Measurements from ENCODE around the gene ARTN.

Gene ARTN

DNA sequence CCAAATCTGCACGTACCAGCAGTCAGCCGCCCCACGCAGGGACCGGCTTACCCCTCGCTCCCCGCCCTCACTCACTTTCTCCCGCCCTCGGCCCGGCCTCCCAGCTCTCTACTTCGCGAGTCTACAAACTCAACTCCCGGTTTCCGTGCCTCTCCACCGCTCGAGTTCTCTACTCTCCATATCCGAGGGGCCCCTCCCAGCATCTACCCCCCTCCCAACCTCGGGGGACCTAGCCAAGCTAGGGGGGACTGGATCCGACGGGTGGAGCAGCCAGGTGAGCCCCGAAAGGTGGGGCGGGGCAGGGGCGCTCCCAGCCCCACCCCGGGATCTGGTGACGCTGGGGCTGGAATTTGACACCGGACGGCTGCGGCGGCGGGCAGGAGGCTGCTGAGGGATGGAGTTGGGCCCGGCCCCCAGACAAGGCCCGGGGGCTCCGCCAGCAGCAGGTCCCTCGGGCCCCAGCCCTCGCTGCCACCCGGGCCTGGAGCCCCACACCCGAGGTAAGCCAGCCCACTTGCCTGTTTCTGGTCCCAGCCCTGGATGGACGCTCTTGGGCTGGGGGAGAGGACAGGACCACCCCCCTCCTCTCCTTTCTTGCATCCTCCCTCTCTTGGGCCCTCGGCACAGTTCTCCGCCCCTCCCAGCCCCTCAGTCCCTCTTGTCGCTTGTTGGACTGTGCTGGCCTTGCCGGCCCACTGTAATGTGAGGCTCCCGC, at the start of gene ARTN:
Gene ARTN, plus strand, starts transcription at position 416 of the 715 bp plus-strand sequence. CDS start 1,856 bp downstream, outside the sequence.
- no peak for DNase-seq

DNA sequence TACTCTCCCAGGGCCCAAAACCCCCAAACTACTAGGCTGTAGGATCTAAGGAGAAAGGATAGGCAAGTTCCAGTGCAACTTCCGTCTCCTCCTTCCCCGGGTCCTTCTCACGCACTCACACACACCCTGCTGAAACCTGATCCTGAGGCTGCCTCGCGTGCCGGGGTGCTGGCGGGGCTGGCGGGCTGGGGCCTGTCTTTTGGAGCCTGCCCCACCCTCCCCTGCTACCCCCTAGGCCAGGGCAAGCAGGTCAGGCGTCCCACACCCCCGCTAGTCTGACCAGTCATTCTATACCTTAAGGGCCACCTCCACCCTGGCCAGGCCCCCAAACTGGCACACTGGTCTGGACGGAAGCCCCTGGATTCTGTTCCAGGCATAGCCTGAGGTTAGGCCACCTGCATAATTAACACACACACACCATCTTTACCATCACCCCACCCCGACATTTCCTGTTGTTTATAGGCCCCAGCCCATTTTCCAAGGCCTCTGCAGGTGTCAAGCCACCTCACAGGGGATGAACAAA, 48.3 kb upstream of the ARTN start:
- no peak for DNase-seq

- no peak for DNase-seq
Observed at GRCh38 chr1:43887748-43888147, 45.9 kb upstream of the ARTN start.

- DNase-seq = no peak
Observed at GRCh38 chr1:43890815-43891214, 42.8 kb upstream of the ARTN start.

- DNase-seq = no peak
Observed at GRCh38 chr1:43893006-43893405, 40.6 kb upstream of the ARTN start.

DNA sequence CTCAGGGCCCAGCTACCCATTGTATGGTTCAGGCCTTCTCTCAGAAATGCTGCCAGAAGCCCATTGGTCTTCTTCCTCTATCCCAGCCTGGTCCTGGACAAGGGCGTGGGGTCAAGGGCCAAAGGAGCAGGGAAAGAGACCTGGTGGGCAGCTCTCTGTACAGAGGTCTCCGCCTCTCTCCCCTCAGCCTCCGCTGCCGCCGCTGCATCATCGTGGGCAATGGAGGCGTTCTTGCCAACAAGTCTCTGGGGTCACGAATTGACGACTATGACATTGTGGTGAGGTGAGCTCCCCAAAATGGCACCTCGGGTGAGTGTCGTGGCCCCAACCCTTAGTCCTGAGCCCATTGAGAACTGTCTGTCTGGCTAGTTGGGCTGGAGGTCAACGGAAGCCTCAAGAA, 34.6 kb upstream of the ARTN start:
- no peak for DNase-seq

DNA sequence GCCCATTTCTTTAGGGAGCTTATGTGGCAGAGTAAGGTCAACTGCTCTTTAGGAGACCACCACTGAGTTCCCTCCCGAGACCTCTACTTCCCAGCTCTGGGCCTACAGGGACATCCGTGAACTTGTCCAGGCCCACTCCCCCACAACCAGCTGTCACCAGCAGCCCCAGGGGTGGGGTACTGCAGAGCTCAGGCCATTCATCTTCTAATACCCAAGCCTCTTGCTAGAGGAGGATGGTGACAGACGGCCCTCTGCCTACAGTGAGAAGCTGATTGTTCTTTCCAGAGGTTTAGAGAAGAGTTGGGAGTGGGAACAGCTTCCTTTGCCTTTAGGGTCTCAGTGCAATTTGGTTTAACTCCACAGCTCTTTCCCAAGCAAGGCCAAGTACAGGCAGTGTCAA, 33.2 kb upstream of the ARTN start:
- no peak for DNase-seq

GRCh38 chr1:43901196-43901961, 32.2 kb upstream of the ARTN start:
- no peak for DNase-seq

DNA sequence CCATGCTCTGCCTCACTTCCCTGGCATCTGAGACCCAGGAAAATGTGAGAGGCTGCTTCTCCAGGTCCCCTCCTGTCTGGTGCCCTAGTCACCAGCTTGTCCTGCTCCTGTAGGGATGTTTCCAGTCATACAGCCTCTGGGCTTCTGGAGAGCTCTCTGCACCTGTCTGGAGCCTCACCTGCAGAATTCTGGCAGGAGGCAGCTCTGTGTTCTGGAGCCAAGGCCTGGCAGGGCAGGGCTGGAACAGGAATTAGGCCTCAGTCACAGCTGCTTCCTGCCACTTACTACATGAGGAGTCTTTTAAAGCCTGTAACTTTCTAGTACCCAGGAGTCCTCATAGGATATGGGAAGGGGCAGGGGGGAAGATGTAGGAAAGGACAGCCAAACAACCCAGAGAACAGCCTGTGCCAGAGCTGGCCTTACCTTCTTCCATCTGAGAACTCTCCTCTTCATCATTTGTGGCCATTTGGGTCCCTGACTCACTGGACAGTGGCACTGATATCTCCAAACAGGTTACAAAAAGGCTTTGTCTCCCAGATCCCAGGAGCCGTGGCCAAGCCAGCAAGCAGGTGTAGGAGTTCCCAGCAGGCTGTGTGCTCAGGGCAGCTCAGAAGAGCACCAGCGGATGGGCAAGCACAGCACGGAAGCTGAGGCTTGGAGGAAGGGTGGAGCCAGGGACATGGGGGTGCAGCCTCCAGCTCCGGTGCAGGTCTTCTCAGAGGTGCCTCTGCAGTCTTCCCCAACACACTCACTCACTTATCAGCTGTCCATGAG, 31.4 kb upstream of the ARTN start:
- DNase-seq = no peak

GRCh38 chr1:43904660-43905551, 28.7 kb upstream of the ARTN start:
- DNase-seq = no peak

DNA sequence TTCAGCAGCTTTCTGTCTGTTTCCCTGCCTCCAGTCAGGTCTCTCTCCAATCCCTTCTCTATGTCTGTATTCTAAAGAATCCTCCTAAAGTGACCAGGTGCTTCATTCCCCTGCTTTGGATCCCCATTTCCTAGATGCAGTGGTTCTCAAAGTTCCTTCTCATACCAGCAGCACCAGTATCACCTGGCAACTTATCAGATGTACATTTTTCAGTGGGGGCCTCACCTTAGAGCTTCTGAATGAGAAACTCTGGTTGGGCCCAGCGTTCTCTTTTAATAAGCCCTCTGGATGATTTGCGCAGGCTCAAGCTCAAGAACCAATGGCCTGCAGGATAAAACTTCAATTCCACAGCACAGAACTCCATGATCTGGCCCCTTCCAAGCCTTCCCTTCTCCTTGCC, 25.4 kb upstream of the ARTN start:
- no peak for DNase-seq

GRCh38 chr1:43908858-43909257, 24.7 kb upstream of the ARTN start:
- DNase-seq = no peak

- no peak for DNase-seq
Observed at GRCh38 chr1:43910343-43910742, 23.3 kb upstream of the ARTN start.

GRCh38 chr1:43912607-43913006, 21.0 kb upstream of the ARTN start:
- DNase-seq = no peak

- DNase-seq = no peak
Observed at GRCh38 chr1:43913051-43913501, 20.5 kb upstream of the ARTN start.

GRCh38 chr1:43913666-43914360, 19.8 kb upstream of the ARTN start:
- DNase-seq = no peak

DNA sequence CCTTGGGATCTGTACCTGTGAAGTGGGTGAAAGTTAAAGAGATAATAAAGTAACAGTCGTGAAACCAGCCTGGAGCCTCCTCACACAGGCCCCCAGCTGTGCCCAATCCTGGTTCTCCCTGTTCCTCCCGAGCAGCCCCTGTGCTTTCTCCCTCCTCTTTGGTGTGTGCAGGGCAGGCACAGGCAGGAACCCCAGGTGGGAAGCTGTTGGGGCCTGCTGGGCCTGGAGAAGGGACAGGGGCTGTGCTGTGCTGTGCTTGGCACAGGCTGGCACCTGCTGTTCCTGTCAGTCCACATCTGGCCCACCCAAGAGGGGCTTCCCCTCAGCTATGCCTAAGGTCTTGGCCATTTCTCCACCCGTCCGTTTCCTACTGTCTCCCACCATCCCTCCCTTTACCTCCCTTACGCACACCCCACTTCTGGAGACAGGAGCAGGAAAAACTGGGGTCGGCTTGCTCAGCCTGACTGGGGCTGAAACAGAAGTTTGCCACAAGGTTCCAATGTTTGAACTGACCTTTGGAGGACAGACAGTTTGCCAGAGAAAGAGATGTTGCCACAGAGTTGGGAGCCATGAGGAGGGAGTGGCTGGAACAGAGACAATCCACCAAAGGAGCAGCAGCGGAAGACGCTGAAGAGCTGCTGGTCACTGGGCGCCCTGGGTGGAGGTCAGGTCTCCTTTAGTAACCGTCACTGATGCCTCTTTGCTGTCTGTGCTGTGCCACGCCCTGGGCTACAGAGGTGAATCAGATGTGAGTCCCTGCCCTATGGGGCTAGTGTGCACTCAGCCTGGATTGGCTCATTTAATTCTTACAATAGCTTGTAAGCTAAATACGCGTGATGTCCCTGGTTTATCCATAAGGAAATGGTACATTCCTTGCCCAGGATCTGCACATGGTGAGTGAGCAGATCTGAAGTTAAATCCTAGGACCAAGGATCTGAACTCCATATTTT, 18.8 kb upstream of the ARTN start:
- no peak for DNase-seq

- no peak for DNase-seq
Observed at GRCh38 chr1:43919906-43920305, 13.7 kb upstream of the ARTN start.

DNA sequence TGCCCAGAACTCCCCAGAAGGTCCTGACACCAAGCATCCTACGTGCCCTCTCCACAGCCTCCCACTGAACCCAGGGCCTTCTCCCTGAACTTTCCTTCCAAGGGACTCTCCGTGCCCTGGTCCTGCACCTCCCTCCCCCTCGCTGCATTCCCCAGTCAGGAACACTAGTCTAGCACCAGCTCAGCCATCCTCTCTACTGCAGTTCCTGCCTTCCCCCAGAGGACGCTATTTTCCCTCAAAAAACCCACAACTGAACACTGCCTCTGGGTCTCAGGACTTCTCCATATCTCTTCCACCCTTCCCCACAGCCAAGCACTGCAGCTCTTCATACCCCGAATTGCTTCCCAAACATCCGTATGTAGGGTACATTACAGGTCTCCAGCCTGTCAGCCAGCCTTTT, 12.6 kb upstream of the ARTN start:
- DNase-seq = no peak

DNA sequence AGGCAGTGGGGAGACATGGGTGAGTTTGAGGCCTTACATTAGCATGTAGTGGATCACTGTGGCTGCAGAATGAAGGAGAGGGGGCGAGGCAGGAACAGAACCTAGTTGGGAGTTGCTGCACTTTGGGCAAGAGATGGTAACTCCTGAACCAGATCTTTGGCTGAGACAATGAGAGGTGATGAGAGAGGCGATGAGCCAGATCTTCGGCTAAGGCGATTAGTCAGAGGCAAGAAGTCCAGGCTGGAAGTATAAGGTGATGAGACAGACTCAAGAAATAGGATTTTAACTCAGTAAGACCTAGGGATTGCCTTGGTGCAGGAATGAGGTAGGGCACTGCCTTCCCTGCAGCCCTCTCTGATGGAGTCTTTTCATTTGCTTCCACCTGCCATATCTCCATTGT, 9.1 kb upstream of the ARTN start:
- DNase-seq = no peak

GRCh38 chr1:43925846-43926245, 7.8 kb upstream of the ARTN start:
- DNase-seq = no peak
